SK-N-SH treated with all-trans-retinoic acid at 6 μM for 48 hours (cell line): Measurements from ENCODE around the gene EEFSEC.

ENCODE experiments used
- ATAC-seq: fragments of 200-7000 bp; cut with Tn5 transposase; 3 replicates; pipeline ENCODE4 v1.9.1; 2020; ENCODE audit warnings: mild to moderate bottlenecking, moderate library complexity
- ARNTL ChIP-seq: fragments of 450-650 bp; formaldehyde crosslinking; IDR thresholded peaks from 2 replicates; pipeline ENCODE4 v1.5.0; 2020; ENCODE audit warnings: low read depth, mild to moderate bottlenecking, moderate library complexity, borderline replicate concordance
- BACH2 ChIP-seq: fragments of 250-450 bp; sonication (Bioruptor Pico); IDR thresholded peaks from 2 replicates; pipeline ENCODE4 v1.9.0; 2021; ENCODE audit warnings: mild to moderate bottlenecking, borderline replicate concordance
- CSDC2 ChIP-seq: fragments of 250-450 bp; sonication (Bioruptor Pico); IDR thresholded peaks from 2 replicates; pipeline ENCODE4 v1.5.0; 2020; ENCODE audit warnings: mild to moderate bottlenecking, moderate library complexity
- ESRRG ChIP-seq: fragments of 250-450 bp; sonication (Bioruptor Pico); IDR thresholded peaks from 2 replicates; pipeline ENCODE4 v1.6.1; 2021; ENCODE audit warnings: mild to moderate bottlenecking
- GLIS3 ChIP-seq: fragments of 250-450 bp; sonication (Bioruptor Pico); IDR thresholded peaks from 2 replicates; pipeline ENCODE4 v1.5.0; 2020; ENCODE audit warnings: mild to moderate bottlenecking, moderate library complexity
- ISL1 ChIP-seq: fragments of 250-450 bp; sonication (Bioruptor Pico); IDR thresholded peaks from 2 replicates; pipeline ENCODE4 v2.1.2; 2022; ENCODE audit warnings: mild to moderate bottlenecking, moderate library complexity
- OSR1 ChIP-seq: fragments of 250-450 bp; sonication (Bioruptor Pico); IDR thresholded peaks from 2 replicates; pipeline ENCODE4 v1.8.0; 2022; ENCODE audit warnings: moderate library complexity, mild to moderate bottlenecking, inconsistent platforms
- PPARA ChIP-seq: fragments of 250-450 bp; sonication (Bioruptor Pico); IDR thresholded peaks from 2 replicates; pipeline ENCODE4 v1.5.0; 2020; ENCODE audit warnings: mild to moderate bottlenecking, borderline replicate concordance
- RARB ChIP-seq: fragments of 250-450 bp; sonication (Bioruptor Pico); IDR thresholded peaks from 2 replicates; pipeline ENCODE4 v1.8.0; 2021; ENCODE audit warnings: mild to moderate bottlenecking, moderate library complexity
- SNAI2 ChIP-seq: fragments of 250-450 bp; sonication (Bioruptor Pico); IDR thresholded peaks from 2 replicates; pipeline ENCODE4 v1.5.0; 2020; ENCODE audit warnings: mild to moderate bottlenecking, moderate library complexity
- TCF4 ChIP-seq: fragments of 250-450 bp; sonication (Bioruptor Pico); IDR thresholded peaks from 2 replicates; pipeline ENCODE4 v1.8.0; 2021; ENCODE audit warnings: mild to moderate bottlenecking, moderate library complexity, borderline replicate concordance
- TOX ChIP-seq: fragments of 250-450 bp; sonication (Bioruptor Pico); IDR thresholded peaks from 2 replicates; pipeline ENCODE4 v1.8.0; 2021; ENCODE audit warnings: mild to moderate bottlenecking, moderate library complexity, borderline replicate concordance
- ZC3H10 ChIP-seq: fragments of 250-450 bp; sonication (Bioruptor Pico); IDR thresholded peaks from 2 replicates; pipeline ENCODE4 v1.5.1; 2021; ENCODE audit warnings: mild to moderate bottlenecking, moderate library complexity
- ZFP3 ChIP-seq: fragments of 250-450 bp; sonication (Bioruptor Pico); IDR thresholded peaks from 2 replicates; pipeline ENCODE4 v1.5.0; 2020; ENCODE audit warnings: mild to moderate bottlenecking, moderate library complexity
- ZNF565 ChIP-seq: fragments of 450-650 bp; formaldehyde crosslinking; conservative IDR thresholded peaks from 2 replicates; pipeline ENCODE4 v1.5.0; 2020; ENCODE audit warnings: low read depth, mild to moderate bottlenecking, moderate library complexity
- ZNF70 ChIP-seq: fragments of 450-650 bp; formaldehyde crosslinking; IDR thresholded peaks from 2 replicates; pipeline ENCODE4 v1.5.0; 2020; ENCODE audit warnings: mild to moderate bottlenecking, moderate library complexity
- ZNF8 ChIP-seq: fragments of 450-650 bp; formaldehyde crosslinking; IDR thresholded peaks from 2 replicates; pipeline ENCODE4 v1.5.0; 2020; ENCODE audit warnings: mild to moderate bottlenecking, moderate library complexity
- TF ChIP-seq, protein P1 (sequence below): fragments of 250-450 bp; sonication (Bioruptor Pico); IDR thresholded peaks from 2 replicates; pipeline ENCODE4 v1.8.0; 2021; ENCODE audit warnings: low read depth, mild to moderate bottlenecking, moderate library complexity, borderline replicate concordance
- TF ChIP-seq, protein P2 (sequence below): fragments of 250-450 bp; sonication (Bioruptor Pico); IDR thresholded peaks from 2 replicates; pipeline ENCODE4 v1.5.1; 2021; ENCODE audit warnings: mild to moderate bottlenecking, moderate library complexity
- TF ChIP-seq, protein P3 (sequence below): fragments of 250-450 bp; sonication (Bioruptor Pico); IDR thresholded peaks from 2 replicates; pipeline ENCODE4 v1.5.0; 2020; ENCODE audit warnings: mild to moderate bottlenecking, moderate library complexity
- TF ChIP-seq, protein P4 (sequence below): fragments of 250-450 bp; sonication (Bioruptor Pico); IDR thresholded peaks from 2 replicates; pipeline ENCODE4 v1.5.1; 2020; ENCODE audit warnings: low read depth, mild to moderate bottlenecking, moderate library complexity

Gene EEFSEC

DNA sequence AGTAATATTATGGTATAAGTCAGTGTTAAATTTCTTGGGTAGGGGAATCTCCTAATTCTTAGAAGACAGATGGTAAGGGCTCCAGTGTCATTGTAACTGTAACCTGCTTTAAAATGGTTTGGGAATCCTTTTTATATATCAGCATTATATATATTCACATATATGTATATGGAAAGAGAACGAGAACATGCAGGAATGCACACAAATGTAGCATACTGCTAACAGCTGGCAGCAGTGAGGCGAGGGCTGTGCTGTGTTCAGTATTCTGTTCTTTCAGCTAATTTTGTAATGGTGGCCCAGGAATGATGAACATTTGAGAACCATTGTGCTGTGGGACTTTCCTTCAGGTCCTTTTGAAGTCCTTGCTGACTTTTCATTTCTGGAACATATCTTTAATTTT lies 60.8 kb downstream of the EEFSEC start:
- ATAC-seq, result no peak
- TF ChIP-seq ZNF565 (CRISPR knock-in tag) (no peak), ESRRG (CRISPR knock-in tag) (no peak), RARB (CRISPR knock-in tag) (no peak), ARNTL (CRISPR knock-in tag) (no peak), BACH2 (CRISPR knock-in tag) (no peak), ZC3H10 (CRISPR knock-in tag) (no peak), SNAI2 (CRISPR knock-in tag) (no peak)
- TF ChIP-seq, protein P1, sequence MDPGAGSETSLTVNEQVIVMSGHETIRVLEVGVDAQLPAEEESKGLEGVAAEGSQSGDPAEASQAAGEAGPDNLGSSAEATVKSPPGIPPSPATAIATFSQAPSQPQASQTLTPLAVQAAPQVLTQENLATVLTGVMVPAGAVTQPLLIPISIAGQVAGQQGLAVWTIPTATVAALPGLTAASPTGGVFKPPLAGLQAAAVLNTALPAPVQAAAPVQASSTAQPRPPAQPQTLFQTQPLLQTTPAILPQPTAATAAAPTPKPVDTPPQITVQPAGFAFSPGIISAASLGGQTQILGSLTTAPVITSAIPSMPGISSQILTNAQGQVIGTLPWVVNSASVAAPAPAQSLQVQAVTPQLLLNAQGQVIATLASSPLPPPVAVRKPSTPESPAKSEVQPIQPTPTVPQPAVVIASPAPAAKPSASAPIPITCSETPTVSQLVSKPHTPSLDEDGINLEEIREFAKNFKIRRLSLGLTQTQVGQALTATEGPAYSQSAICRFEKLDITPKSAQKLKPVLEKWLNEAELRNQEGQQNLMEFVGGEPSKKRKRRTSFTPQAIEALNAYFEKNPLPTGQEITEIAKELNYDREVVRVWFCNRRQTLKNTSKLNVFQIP (CRISPR knock-in tag), result no peak
- TF ChIP-seq, protein P2, sequence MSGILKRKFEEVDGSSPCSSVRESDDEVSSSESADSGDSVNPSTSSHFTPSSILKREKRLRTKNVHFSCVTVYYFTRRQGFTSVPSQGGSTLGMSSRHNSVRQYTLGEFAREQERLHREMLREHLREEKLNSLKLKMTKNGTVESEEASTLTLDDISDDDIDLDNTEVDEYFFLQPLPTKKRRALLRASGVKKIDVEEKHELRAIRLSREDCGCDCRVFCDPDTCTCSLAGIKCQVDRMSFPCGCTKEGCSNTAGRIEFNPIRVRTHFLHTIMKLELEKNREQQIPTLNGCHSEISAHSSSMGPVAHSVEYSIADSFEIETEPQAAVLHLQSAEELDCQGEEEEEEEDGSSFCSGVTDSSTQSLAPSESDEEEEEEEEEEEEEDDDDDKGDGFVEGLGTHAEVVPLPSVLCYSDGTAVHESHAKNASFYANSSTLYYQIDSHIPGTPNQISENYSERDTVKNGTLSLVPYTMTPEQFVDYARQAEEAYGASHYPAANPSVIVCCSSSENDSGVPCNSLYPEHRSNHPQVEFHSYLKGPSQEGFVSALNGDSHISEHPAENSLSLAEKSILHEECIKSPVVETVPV (CRISPR knock-in tag), result no peak
- TF ChIP-seq, protein P3, sequence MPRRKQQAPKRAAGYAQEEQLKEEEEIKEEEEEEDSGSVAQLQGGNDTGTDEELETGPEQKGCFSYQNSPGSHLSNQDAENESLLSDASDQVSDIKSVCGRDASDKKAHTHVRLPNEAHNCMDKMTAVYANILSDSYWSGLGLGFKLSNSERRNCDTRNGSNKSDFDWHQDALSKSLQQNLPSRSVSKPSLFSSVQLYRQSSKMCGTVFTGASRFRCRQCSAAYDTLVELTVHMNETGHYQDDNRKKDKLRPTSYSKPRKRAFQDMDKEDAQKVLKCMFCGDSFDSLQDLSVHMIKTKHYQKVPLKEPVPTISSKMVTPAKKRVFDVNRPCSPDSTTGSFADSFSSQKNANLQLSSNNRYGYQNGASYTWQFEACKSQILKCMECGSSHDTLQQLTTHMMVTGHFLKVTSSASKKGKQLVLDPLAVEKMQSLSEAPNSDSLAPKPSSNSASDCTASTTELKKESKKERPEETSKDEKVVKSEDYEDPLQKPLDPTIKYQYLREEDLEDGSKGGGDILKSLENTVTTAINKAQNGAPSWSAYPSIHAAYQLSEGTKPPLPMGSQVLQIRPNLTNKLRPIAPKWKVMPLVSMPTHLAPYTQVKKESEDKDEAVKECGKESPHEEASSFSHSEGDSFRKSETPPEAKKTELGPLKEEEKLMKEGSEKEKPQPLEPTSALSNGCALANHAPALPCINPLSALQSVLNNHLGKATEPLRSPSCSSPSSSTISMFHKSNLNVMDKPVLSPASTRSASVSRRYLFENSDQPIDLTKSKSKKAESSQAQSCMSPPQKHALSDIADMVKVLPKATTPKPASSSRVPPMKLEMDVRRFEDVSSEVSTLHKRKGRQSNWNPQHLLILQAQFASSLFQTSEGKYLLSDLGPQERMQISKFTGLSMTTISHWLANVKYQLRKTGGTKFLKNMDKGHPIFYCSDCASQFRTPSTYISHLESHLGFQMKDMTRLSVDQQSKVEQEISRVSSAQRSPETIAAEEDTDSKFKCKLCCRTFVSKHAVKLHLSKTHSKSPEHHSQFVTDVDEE (CRISPR knock-in tag), result no peak

DNA sequence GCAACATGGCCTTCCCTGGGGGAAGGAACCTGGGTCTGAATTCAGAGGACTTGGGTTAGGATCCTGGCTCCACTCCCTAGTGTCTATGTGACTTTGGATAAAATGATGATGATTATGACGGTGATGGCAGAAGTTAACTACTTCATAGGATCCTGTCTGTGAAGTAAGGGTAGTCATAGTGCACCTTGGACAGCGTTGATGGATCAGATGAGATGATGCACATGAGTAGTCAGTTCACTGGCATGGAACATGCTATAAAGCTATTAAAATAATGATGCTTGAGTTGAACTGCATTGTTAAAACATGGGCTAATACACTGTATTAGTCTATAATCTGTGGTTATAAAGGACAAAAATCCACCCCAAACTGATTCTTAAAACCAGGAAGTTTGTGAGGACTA lies 62.0 kb downstream of the EEFSEC start:
- no peak for ATAC-seq
- TF ChIP-seq TOX (CRISPR knock-in tag), result no peak
- TF ChIP-seq ZFP3, result no peak
- TF ChIP-seq CSDC2 (CRISPR knock-in tag), result no peak
- TF ChIP-seq OSR1 (CRISPR knock-in tag), result no peak
- no peak for TF ChIP-seq ZNF565 (CRISPR knock-in tag)
- no peak for TF ChIP-seq ESRRG (CRISPR knock-in tag)

DNA sequence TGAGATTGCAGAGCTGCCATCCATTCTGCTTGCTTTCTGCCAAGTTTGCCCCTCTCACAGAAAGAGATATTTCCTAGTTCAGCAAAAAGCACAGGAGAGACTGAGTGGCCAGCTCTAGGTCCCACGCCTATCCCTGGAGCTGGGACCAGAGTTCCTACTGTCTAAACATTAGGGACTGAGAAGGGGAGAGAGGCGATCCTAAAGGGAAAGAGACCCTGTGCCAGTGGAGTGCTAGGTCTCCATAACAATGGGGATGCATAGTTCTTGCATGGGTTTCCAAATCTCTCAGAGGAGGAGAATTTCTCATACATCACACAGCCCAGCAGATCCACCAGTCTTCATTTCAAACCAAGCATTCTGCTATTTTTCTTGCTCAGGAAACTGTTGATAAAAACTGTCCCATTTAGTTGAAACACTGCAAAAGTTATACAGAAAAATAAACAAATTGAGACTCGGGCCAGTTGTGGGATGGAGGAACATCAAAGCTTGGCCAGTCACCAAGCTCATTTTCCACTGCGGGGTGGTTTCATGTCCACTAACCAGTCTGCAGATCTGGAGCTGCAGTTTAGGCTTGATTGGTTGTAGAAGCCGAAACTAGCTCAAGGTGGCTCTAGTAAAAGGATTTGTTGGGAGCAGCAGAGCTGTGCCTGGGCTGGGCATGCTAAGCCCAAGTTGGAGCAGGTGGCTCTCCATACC lies 62.7 kb downstream of the EEFSEC start:
- no peak for ATAC-seq

More for the DNA sequence above, 62.7 kb downstream of the EEFSEC start:
- TF ChIP-seq ESRRG (CRISPR knock-in tag), result no peak
- no peak for TF ChIP-seq PPARA
- no peak for TF ChIP-seq ZFP3
- TF ChIP-seq ZNF8 (CRISPR knock-in tag), result no peak
- no peak for TF ChIP-seq SNAI2 (CRISPR knock-in tag)
- TF ChIP-seq RARB (CRISPR knock-in tag), result no peak
- TF ChIP-seq, protein P2 (CRISPR knock-in tag), result no peak
- no peak for TF ChIP-seq BACH2 (CRISPR knock-in tag)
- no peak for TF ChIP-seq ARNTL (CRISPR knock-in tag)
- TF ChIP-seq ISL1 (CRISPR knock-in tag), result no peak
- TF ChIP-seq TOX (CRISPR knock-in tag), result no peak
- TF ChIP-seq, protein P3 (CRISPR knock-in tag), result no peak
- TF ChIP-seq TCF4 (CRISPR knock-in tag), result no peak
- TF ChIP-seq ZC3H10 (CRISPR knock-in tag), result no peak
- TF ChIP-seq, protein P1 (CRISPR knock-in tag), result no peak
- TF ChIP-seq ZNF565 (CRISPR knock-in tag), result no peak
- TF ChIP-seq ZNF70, result no peak
- TF ChIP-seq OSR1 (CRISPR knock-in tag), result no peak
- TF ChIP-seq, protein P4, sequence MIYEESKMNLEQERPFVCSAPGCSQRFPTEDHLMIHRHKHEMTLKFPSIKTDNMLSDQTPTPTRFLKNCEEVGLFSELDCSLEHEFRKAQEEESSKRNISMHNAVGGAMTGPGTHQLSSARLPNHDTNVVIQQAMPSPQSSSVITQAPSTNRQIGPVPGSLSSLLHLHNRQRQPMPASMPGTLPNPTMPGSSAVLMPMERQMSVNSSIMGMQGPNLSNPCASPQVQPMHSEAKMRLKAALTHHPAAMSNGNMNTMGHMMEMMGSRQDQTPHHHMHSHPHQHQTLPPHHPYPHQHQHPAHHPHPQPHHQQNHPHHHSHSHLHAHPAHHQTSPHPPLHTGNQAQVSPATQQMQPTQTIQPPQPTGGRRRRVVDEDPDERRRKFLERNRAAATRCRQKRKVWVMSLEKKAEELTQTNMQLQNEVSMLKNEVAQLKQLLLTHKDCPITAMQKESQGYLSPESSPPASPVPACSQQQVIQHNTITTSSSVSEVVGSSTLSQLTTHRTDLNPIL, result no peak
- TF ChIP-seq GLIS3 (CRISPR knock-in tag), result no peak
